H1 (cell line): Measurements from ENCODE around the gene COLEC12. TPM values are rescaled to one million over a fixed set of nuclear protein-coding genes. Genes with fewer than 3 reads are reported as not detected.

Experiments
- BACH1 ChIP-seq: IDR thresholded peaks from 2 replicates; pipeline ENCODE4 v1.6.1; 2012; ENCODE audit warnings: low read length, improper control_type of control experiment
- CHD2 ChIP-seq: IDR thresholded peaks from 2 replicates; pipeline ENCODE4 v1.6.1; 2012; ENCODE audit warnings: low read length, improper control_type of control experiment
- CTCF ChIP-seq, 3 experiments: IDR thresholded peaks; 1 replicate in 2 of 3; 2 replicates in 1 of 3; pipeline versions ENCODE4 v1.5.1 to v1.6.1; 2011; ENCODE audit warnings: low read length in 3 of 3, mild to moderate bottlenecking in 3 of 3, inconsistent platforms in 2 of 3, low read depth in 1 of 3, moderate library complexity in 1 of 3; ENCODE audit not compliant: insufficient read depth in 1 of 3; ENCODE audit errors: control extremely low read depth in 1 of 3
- SUZ12 ChIP-seq: fragments of 200-600 bp; sonication (generic); IDR thresholded peaks from 2 replicates; pipeline ENCODE4 v1.6.1; 2012; ENCODE audit warnings: mild to moderate bottlenecking, inconsistent platforms, low read length, moderate library complexity, mixed read lengths
- polyA plus RNA-seq, 7 experiments: library from polyadenylated mRNA; depleted of rRNA in 3 of 7; stranded (reverse) in 5 of 7; unstranded in 2 of 7; fragments of >200 nt in 5 of 7; fragments of 200-250 nt in 2 of 7; gene quantifications; 1 replicate in 5 of 7; 2 replicates in 1 of 7; 4 replicates in 1 of 7; pipeline versions ENCODE4 v1.2.1 to v1.2.3, GENCODE V29; 2011 to 2013; ENCODE audit warnings: missing spikeins in 2 of 7, mixed read lengths in 2 of 7
- total RNA-seq: library from RNA; stranded (reverse); fragmentation: NEBNext Ultra II Directional; extraction: Animal tissue kit (Norgen Biotek cat#: 25700); gene quantifications from 2 replicates; pipeline ENCODE4 v1.2.1, GENCODE V29; 2021

COLEC12 gene
- total and polyA plus RNA-seq, 2 of the 8 experiments (the other 6 are each of a cell fraction or from before 2014, with no cell fraction given) = 0.44 to 2.3 TPM

- TF ChIP-seq CTCF (IDR thresholded peaks at IDR 0.05; ENCODE audit: control extremely low read depth in 1 of 3, insufficient read depth in 1 of 3, low read depth in 1 of 3, low read length in 3 of 3) = peak in 2 of 3 experiments; percentile 35 to 37; a peak in 2 of 4 replicates
- no peak for TF ChIP-seq BACH1
- no peak for TF ChIP-seq CHD2
- no peak for TF ChIP-seq SUZ12
These were observed 14.8 kb upstream of the COLEC12 start (continued) for GRCh38 chr18:515156-515815.
